ENCODE results near the gene FGD5. TPM values are rescaled to one million over a fixed set of nuclear protein-coding genes. Genes with fewer than 3 reads are reported as not detected.
A peak's percentile ranks its signal among the peaks of the same experiment; 100 is the strongest.

FGD5 gene
- total RNA-seq, 1 donor from 2014 or later, result 15.3 TPM

- DNase-seq (ENCODE audit: extremely low spot score, unreplicated experiment), result no peak
- Mint-ChIP-seq H3K9me3 (no peaks in the 10 kb centered on the region), H3K27me3 (peaks cover 38% of the 10 kb centered on the region), H3K4me1 (ENCODE audit: unreplicated experiment) (peaks cover 10% of the 10 kb centered on the region), H3K36me3 (no peaks in the 10 kb centered on the region), H3K4me3 (no peak overlapping the region), H3K27ac (no peak overlapping the region)
- no peak for TF ChIP-seq CTCF (conservative IDR thresholded peaks at IDR 0.05)
These were observed 65.9 kb downstream of the FGD5 start for GRCh38 chr3:14884665-14885064.

GRCh38 chr3:14885307-14885706, 66.5 kb downstream of the FGD5 start:
- Mint-ChIP-seq H3K4me3 (no peak overlapping the region), H3K4me1 (ENCODE audit: unreplicated experiment) (peaks cover 10% of the 10 kb centered on the region), H3K36me3 (no peaks in the 10 kb centered on the region), H3K9me3 (no peaks in the 10 kb centered on the region), H3K27ac (no peak overlapping the region), H3K27me3 (peaks cover 45% of the 10 kb centered on the region)
- DNase-seq (ENCODE audit: extremely low spot score, unreplicated experiment), result no peak
- no peak for TF ChIP-seq CTCF (conservative IDR thresholded peaks at IDR 0.05)

- Mint-ChIP-seq H3K4me3 (no peak overlapping the region), H3K4me1 (ENCODE audit: unreplicated experiment) (peaks cover 10% of the 10 kb centered on the region), H3K27ac (no peak overlapping the region), H3K27me3 (peaks cover 44% of the 10 kb centered on the region), H3K36me3 (no peaks in the 10 kb centered on the region), H3K9me3 (no peaks in the 10 kb centered on the region)
- DNase-seq (ENCODE audit: extremely low spot score, unreplicated experiment), result no peak
- TF ChIP-seq CTCF (conservative IDR thresholded peaks at IDR 0.05), result no peak
These were observed 67.3 kb downstream of the FGD5 start for GRCh38 chr3:14886101-14886500.

GRCh38 chr3:14889205-14889604, 70.4 kb downstream of the FGD5 start:
- peak overlapping the region; percentile 11 for H3K27ac Mint-ChIP-seq
- no peaks in the 10 kb centered on the region for H3K9me3 Mint-ChIP-seq
- H3K27me3 Mint-ChIP-seq, result peaks cover 48% of the 10 kb centered on the region
- no peaks in the 10 kb centered on the region for H3K36me3 Mint-ChIP-seq
- peaks cover 10% of the 10 kb centered on the region for H3K4me1 Mint-ChIP-seq (ENCODE audit: unreplicated experiment)
- H3K4me3 Mint-ChIP-seq, result no peak overlapping the region
- DNase-seq (ENCODE audit: extremely low spot score, unreplicated experiment), result no peak
- no peak for TF ChIP-seq CTCF (conservative IDR thresholded peaks at IDR 0.05)

- H3K4me1 Mint-ChIP-seq (ENCODE audit: unreplicated experiment), result peaks cover 10% of the 10 kb centered on the region
- no peak for TF ChIP-seq CTCF (conservative IDR thresholded peaks at IDR 0.05)
These were observed 71.2 kb downstream of the FGD5 start for GRCh38 chr3:14889943-14890342.

GRCh38 chr3:14890476-14890875, 71.7 kb downstream of the FGD5 start:
- peaks cover 46% of the 10 kb centered on the region for H3K27me3 Mint-ChIP-seq

More at GRCh38 chr3:14889943-14890342, 71.2 kb downstream of the FGD5 start:
- H3K27ac Mint-ChIP-seq, result no peak overlapping the region
- peaks cover 45% of the 10 kb centered on the region for H3K27me3 Mint-ChIP-seq
- H3K4me3 Mint-ChIP-seq, result no peak overlapping the region
- DNase-seq (ENCODE audit: extremely low spot score, unreplicated experiment), result no peak
- no peaks in the 10 kb centered on the region for H3K36me3 Mint-ChIP-seq
- H3K9me3 Mint-ChIP-seq, result no peaks in the 10 kb centered on the region

More at GRCh38 chr3:14890476-14890875, 71.7 kb downstream of the FGD5 start:
- Mint-ChIP-seq H3K4me3 (no peak overlapping the region), H3K27ac (no peak overlapping the region), H3K9me3 (no peaks in the 10 kb centered on the region), H3K36me3 (no peaks in the 10 kb centered on the region), H3K4me1 (ENCODE audit: unreplicated experiment) (peaks cover 10% of the 10 kb centered on the region)
- DNase-seq (ENCODE audit: extremely low spot score, unreplicated experiment), result no peak
- no peak for TF ChIP-seq CTCF (conservative IDR thresholded peaks at IDR 0.05)

Data from type B pancreatic cell (in vitro differentiated cells).